GM13977 (cell line): Measurements from ENCODE around the gene TMC2.
"Not testable (repeated sequence)": the region's sequence is repeated elsewhere in the genome, so short reads cannot be mapped to it uniquely, and the experiment has no call there.

Experiments used
- DNase-seq: peaks from one replicate; pipeline ENCODE4 v3.0.0; 2012; ENCODE audit warnings: low spot score
- in situ Hi-C: fragments of 300-500 bp; cut with MboI; formaldehyde crosslinking; loops from one replicate; pipeline ENCODE4 v1.12.0; 2022; ENCODE audit warnings: low sequenced_read_pairs, low pct_unique_long_range_greater_than_20kb, mixed read lengths, inconsistent platforms; ENCODE audit not compliant: unreplicated experiment
- TF ChIP-seq, protein P1 (sequence below): IDR thresholded peaks from 2 replicates; pipeline ENCODE4 v1.5.1; 2012; ENCODE audit warnings: mild to moderate bottlenecking, control low read depth; ENCODE audit not compliant: insufficient read depth; ENCODE audit errors: extremely low read depth, missing control alignments

TMC2 gene

GRCh38 chr20:2663887-2664719, 127.7 kb downstream of the TMC2 start, which contains the start of gene IDH3B:
Gene IDH3B, minus strand, starts transcription at chr20:2664216. Its CDS starts 28 bp downstream, at chr20:2664188.
- TF ChIP-seq, protein P1, sequence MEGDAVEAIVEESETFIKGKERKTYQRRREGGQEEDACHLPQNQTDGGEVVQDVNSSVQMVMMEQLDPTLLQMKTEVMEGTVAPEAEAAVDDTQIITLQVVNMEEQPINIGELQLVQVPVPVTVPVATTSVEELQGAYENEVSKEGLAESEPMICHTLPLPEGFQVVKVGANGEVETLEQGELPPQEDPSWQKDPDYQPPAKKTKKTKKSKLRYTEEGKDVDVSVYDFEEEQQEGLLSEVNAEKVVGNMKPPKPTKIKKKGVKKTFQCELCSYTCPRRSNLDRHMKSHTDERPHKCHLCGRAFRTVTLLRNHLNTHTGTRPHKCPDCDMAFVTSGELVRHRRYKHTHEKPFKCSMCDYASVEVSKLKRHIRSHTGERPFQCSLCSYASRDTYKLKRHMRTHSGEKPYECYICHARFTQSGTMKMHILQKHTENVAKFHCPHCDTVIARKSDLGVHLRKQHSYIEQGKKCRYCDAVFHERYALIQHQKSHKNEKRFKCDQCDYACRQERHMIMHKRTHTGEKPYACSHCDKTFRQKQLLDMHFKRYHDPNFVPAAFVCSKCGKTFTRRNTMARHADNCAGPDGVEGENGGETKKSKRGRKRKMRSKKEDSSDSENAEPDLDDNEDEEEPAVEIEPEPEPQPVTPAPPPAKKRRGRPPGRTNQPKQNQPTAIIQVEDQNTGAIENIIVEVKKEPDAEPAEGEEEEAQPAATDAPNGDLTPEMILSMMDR: no peak
- DNase-seq: peak; percentile 89
- in situ Hi-C loops: no loop called here

- TF ChIP-seq, protein P1: peak; percentile 9
- no peak for DNase-seq
- in situ Hi-C loops: no loop called here
These were observed 135.6 kb downstream of the TMC2 start for GRCh38 chr20:2671977-2672376.

GRCh38 chr20:2672446-2672845, 136.1 kb downstream of the TMC2 start:
- in situ Hi-C loops: no loop called here
- TF ChIP-seq, protein P1: no peak
- DNase-seq: no peak

DNA sequence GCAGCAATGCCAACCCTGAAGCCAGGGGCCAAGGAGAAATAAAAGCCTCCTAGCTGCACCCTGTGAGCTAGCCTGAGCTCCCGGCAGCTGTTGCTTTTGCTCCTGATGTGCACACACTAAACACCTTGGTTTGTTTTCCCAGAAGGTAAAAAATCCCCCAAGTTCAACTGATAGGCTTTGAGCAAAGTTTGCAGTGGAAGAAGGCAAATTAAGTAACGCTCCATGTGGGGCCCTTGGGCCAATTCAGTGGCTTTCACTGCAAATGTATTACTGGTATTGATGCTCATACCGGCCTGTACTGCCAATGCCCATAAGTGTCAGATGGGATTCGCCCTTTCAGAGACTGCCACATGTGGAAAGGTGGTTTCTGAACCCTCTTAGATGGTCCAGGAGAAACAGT, 137.1 kb downstream of the TMC2 start:
- in situ Hi-C loops: no loop called here
- TF ChIP-seq, protein P1: no peak
- no peak for DNase-seq

DNA sequence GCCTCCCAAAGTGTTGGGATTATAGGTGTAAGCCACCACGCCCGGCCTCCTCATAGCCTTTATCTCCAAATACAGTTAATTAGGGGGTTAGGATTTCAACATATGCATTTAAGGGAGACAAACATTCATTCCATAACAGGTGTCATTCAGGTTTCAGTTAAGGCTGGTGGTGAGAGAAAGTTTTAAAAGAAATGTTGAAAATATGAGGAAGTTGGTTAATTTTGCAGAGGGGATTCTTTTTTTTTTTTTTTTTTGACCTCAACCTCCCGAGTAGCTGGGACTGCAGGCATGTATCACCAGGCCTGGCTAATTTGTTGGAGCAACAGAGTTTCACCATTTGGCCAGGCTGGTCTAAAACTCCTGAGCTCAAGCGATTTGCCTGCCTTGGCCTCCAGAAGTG, 143.7 kb downstream of the TMC2 start:
- no peak for DNase-seq
- TF ChIP-seq, protein P1: no peak
- in situ Hi-C loops: no loop called here

DNA sequence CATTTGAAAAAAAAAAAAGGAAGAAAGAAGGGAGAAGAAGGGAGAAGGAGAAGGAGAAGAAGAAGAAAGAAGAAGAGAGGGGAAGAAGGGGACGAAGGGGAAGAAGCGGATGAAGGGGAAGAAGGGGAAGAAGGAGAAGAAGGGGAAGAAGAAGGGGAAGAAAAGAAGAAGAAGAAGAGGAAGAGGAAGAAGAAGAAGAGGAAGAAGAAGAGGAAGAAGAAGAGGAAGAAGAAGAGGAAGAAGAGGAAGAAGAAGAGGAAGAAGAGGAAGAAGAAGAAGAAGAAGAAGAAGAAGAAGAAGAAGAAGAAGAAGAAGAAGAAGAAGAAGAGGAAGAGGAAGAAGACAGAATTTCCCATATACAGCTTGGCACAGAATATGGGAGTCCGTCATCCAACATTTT, 145.7 kb downstream of the TMC2 start:
- in situ Hi-C loops, DNase-seq: not testable (repeated sequence)

- in situ Hi-C loops, DNase-seq: not testable (repeated sequence)
These were observed 148.4 kb downstream of the TMC2 start for GRCh38 chr20:2684817-2685216.
